HG03521 (cell line): ENCODE results near the gene TNRC6B.
"Not testable (repeated sequence)": the region's sequence is repeated elsewhere in the genome, so short reads cannot be mapped to it uniquely, and the experiment has no call there.

Source experiments
- ATAC-seq: cut with Tn5 transposase; IDR thresholded peaks from one replicate; pipeline ENCODE4 v1.9.1; 2021; ENCODE audit warnings: mild to moderate bottlenecking, moderate library complexity; ENCODE audit not compliant: unreplicated experiment

TNRC6B gene

GRCh38 chr22:40177738-40178416 is at the start of gene TNRC6B:
Gene TNRC6B, plus strand, starts transcription at chr22:40177925. Its CDS starts 211 bp downstream, at chr22:40178136.
- ATAC-seq = peak; percentile 89

- no peak for ATAC-seq
These were observed 48.7 kb upstream of the TNRC6B start for GRCh38 chr22:40128989-40129388.

DNA sequence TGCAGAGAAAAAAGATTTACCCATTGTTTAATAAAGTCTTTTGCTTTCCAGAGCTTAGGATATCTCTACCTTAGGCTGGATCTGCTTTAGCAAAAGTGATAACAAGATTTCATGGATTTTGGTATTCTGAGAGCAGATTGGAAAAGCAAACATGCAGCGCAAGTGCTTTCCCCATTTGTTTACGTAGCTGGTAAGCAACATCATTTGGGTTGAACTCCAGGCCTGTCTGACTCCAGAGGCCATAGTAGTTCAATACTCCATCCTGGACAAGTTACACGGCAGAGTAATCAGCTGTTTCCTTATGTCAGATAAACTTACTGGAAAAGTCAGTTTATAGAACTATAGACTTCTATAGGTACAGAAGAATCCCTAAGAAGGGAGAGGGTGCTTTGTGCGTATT is 40.6 kb upstream of the TNRC6B start:
- ATAC-seq = no peak

- no peak for ATAC-seq
These were observed 38.9 kb upstream of the TNRC6B start for GRCh38 chr22:40138866-40139265.

DNA sequence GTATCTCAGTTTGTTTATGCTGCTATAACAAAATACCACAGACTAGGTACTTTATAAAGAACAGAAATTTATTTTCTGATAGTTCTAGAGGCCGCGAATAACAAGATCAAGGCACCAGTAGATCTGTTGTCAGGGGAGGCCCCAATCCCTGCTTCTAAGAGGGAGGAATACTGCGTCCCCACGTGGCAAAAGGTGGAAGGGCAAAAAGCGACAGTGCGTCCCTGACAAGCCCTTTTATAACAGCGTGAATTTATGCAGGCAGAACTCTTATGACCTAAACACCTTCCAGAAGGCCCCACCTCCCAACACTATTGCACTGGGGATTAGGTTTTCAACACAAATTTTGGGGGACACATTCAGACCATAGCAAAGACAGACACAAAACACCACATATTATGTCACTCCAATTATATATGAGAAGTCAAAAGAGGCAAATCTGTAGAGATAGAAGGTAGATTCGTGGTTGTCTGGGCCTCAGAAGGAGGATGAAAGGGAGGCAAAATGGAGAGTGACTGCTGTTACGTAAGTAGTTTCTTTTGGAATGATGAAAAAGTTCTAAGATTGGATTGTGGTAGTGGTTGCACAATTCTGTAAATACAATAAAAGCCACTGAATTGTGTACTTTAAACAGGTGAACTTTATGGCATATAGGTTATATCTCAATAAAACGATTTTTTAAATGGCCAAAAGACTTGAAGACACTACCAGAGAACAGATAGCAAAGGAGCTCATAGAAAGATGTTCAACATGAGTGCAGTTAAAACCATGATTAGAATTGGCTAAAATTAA is 30.1 kb upstream of the TNRC6B start:
- ATAC-seq = no peak

DNA sequence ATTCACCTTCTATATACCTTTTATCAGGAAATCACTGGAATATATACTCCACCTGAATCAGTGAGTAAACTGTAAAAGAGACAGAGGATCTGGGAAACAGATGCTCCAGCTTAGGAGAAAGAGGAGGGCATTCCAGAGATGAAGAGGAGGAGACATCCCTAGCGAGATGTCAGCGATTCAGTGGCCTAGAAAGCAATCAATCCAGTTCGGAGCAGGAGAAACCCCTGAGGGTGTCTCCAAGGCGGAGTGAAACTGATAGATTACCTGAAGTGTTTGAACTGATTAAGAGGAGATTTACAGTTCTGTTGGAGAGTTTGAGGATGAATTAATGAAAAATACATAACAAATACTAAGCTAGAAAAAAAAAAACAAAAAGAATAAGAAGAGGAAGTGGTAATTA is 24.5 kb upstream of the TNRC6B start:
- no peak for ATAC-seq

- no peak for ATAC-seq
These were observed 24.0 kb upstream of the TNRC6B start for GRCh38 chr22:40153705-40154104.

DNA sequence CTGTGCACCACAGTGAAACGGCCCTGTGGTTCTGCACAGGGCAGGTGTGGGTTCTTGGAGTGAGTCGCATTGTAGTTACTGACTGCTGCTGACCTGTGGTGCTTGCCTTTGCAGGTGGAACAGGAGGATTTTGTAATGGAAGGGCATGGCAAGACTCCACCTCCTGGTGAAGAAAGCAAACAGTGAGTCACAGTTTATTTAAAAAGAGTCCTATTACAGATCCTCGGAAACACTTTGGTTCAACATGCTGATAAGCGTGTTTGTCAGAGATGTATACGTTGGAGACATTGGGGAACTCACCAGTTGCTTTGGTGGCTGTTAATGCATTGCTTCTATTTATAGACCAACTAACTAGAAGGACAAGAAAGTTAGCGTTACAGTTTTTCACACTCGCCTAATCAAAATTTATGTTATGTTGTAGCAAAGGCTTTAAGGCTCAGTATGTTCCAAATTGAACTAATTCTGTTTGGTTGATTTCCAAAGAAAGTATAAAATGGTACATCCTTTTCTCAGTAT is 21.7 kb upstream of the TNRC6B start:
- ATAC-seq = no peak

- not testable (repeated sequence) for ATAC-seq
These were observed 21.0 kb upstream of the TNRC6B start for GRCh38 chr22:40156682-40157081.

DNA sequence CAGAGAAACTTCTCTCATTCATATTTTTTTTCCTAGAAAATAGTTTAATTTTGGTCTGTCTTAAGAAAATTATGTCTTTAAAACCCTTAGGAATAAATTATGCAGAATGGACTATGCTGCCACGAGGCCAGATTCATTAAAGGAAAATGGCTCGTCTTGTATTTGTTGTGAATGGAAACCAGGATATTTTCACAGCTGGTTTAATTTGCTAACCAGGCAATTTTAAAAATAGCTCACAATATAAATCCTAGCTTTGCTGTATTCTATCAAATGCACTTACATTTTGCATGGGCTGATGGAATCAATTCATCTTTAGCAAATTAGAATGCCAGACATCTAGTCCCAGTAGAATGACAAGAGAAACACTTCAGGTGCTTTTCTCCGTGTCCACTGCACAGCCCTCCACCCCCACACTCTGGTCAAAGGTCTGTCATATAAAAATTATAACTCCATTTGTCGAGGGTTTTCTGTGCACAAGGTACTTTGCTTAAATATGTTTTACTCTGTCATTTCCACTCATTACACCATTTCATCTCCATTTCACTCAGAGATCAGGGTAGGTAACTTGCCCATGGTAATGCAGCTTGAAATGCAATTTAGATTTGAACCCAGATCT is 20.3 kb upstream of the TNRC6B start:
- no peak for ATAC-seq

DNA sequence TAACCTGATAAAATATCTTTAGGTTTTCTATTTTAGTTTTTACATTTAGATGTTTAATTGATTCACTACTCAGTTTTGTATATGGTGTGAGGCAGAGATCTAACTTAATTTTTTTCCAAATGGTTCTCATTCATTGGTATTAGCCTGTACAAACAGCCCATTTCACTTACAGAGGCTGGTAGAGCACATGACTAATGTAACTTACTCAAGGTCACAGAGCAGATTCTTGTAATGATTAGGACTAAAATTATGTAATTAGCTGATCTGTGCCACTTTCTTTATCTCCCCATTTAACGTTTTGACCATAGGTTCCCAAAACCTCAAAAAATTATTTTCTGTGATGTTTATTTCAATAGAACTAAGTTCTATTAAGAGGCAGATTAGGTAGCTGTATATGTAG is 16.5 kb upstream of the TNRC6B start:
- no peak for ATAC-seq

- not testable (repeated sequence) for ATAC-seq
These were observed 12.2 kb upstream of the TNRC6B start for GRCh38 chr22:40165537-40165936.

DNA sequence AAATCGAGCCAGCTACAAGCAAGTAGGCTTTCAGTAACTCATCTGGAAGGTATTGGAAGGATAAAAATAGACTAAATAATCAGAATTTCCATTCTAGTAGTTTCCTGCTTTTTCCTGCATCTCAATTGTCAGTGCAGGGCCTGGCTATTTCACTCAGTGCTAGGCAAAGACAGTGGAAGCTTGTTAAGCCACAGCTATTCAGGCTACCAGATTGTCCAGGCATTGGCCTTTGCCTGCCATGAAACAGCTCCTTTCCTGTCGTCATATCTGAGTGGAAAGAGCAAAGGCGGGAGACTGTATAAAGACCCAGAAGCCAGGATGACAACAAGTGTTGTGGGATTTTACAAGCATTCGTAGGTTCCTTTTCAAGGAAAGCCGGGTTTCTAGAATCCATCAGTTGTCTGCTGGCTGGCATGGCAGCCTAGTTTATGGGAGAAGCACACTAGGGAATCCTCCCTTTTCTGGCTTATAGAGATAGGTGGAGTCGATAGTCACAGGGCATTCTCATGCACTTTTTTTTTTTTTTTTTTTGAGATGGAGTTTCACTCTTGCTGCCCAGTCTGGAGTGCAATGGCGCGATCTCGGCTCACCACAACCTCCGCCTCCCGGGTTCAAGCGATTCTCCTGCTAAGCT is 2.0 kb upstream of the TNRC6B start:
- ATAC-seq = no peak

DNA sequence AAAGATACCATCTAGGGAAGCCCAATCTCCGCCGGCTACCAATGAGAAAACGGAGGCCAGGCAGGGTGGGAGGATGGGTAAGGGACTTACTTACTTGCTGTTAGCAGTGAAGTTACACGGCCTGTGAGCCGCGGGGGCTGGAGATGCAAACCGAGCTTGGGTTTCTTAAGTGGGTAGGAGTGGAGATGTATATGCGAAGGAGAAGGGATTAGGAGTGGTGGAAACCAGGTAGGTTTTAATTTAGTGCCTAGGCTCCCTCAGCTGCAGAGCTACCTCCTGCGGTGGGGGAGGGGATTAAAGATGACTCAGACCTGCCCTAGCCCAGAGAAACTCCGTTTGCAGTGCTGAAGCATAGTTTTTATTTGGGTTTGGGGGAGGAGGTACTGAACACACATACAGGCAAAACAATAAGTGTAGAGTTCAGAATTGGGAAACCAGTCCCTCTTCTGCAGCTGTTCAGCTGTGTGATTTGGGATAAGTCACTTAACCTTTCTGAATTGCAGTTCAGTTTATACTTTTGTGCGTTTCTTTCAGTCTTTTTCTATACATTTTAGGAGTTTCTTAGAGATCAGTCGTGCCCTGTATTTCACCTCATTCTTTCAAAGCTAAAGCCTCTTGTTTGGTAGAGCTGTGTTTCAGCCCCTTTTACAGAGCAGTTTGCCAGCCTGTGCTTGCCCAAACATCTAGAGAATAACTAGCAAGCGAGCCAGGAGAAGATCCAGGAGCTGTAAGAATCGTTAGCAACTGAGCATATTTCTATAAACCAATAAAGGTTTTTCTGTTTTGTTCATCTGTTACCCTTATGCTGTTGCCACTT is 596 bp upstream of the TNRC6B start:
- ATAC-seq = no peak

GRCh38 chr22:40178417-40179409 is 988 bp downstream of the TNRC6B start:
- ATAC-seq = no peak

GRCh38 chr22:40179526-40179925 is 1.8 kb downstream of the TNRC6B start:
- no peak for ATAC-seq

GRCh38 chr22:40180403-40180802 is 2.7 kb downstream of the TNRC6B start:
- no peak for ATAC-seq

DNA sequence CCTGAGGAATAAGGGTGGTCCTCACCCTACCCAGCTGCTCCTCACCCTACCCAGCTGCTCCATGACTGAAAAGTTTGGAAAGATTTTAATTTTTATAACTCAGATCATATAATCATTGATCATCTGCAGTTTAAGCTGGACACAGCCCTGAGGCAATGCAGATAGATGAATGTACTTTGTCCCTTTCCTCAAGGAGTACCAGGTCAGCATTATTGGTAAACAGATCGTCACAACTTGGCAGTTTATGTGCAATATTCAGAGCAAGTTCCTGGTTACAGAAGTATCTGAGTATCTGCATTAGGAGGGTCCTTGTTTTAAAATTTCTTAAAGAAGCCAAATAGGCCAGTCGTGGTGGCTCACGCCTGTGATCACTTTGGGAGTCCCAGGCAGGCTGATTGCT is 3.6 kb downstream of the TNRC6B start:
- no peak for ATAC-seq

DNA sequence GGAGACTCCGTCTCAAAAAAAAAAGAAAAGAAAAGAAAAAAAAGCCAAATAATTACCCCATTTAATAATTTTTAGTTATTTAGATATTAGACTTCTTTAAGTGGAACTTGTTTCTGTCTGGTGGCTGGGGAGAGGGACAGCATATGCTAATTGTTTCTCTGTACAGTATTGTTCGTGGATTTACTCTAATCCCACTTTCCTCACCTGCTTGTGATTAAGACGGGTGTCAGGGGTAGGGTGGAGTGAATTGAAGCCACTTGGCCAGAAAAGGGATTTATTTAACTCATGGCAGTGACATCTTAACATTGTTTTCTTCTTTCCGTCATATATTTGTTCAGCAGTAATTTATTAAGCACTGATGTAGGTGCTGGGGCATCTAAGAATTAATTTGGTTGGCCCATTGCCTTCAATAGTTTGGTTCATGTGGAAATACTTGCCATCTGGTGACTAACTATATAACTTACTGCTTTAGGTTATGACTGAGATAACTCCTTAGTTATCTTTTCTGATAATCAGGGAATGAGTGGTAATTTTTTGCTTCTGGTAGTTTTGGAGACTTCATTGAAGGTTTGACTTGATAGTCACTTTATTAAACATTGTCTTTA is 4.6 kb downstream of the TNRC6B start:
- ATAC-seq = no peak
